Lung (tissue), 12 donors: ENCODE results near the gene DENND1B. TPM values are rescaled to one million over a fixed set of nuclear protein-coding genes. Genes with fewer than 3 reads are reported as not detected.

Experiments used
- ATAC-seq: fragments of 200-7000 bp; cut with Tn5 transposase; one replicate; pipeline ENCODE4 v1.9.1; 2020; ENCODE audit warnings: moderate number of reproducible peaks; ENCODE audit not compliant: insufficient read depth, low FRiP score
- DNase-seq, 3 donors: peaks; one replicate each; pipeline ENCODE4 v3.0.0-alpha.2; 2013 to 2017
- H3K27ac ChIP-seq, 2 donors: one replicate each; pipeline ENCODE4 v1.5.1; 2013; ENCODE audit warnings: mild to moderate bottlenecking in 2 of 2, moderate library complexity in 2 of 2, control low read depth in 1 of 2, inconsistent platforms in 1 of 2, low read depth in 1 of 2, low read length in 1 of 2
- H3K27me3 ChIP-seq, 3 donors: one replicate each; pipeline ENCODE4 v1.5.1; 2013; ENCODE audit warnings: low read length in 2 of 3; ENCODE audit not compliant: control insufficient read depth in 3 of 3, insufficient read depth in 3 of 3
- H3K36me3 ChIP-seq, 4 donors: one replicate each; pipeline ENCODE4 v1.5.1; 2013; ENCODE audit warnings: low read length in 4 of 4, mild to moderate bottlenecking in 1 of 4, moderate library complexity in 1 of 4; ENCODE audit not compliant: control insufficient read depth in 4 of 4, insufficient read depth in 4 of 4
- H3K4me1 ChIP-seq, 5 donors: one replicate each; pipeline ENCODE4 v1.5.1; 2013; ENCODE audit warnings: low read length in 5 of 5, mild to moderate bottlenecking in 2 of 5, moderate library complexity in 1 of 5; ENCODE audit not compliant: control insufficient read depth in 5 of 5, insufficient read depth in 5 of 5
- H3K4me3 ChIP-seq: one replicate; pipeline ENCODE4 v1.5.1; 2013; ENCODE audit warnings: mild to moderate bottlenecking, control low read depth, moderate library complexity
- H3K9ac ChIP-seq, 2 donors: one replicate each; pipeline ENCODE4 v1.5.1; 2013; ENCODE audit warnings: low read length in 2 of 2, control low read depth in 1 of 2; ENCODE audit not compliant: insufficient read depth in 1 of 2
- H3K9me3 ChIP-seq, 4 donors: one replicate each; pipeline ENCODE4 v1.5.1; 2013; ENCODE audit warnings: low read length in 3 of 4, mild to moderate bottlenecking in 1 of 4, moderate library complexity in 1 of 4; ENCODE audit not compliant: control insufficient read depth in 4 of 4, insufficient read depth in 3 of 4
- CTCF ChIP-seq: IDR thresholded peaks from 2 replicates; pipeline ENCODE4 v1.5.1; 2012; ENCODE audit warnings: mild to moderate bottlenecking; ENCODE audit errors: control extremely low read depth, extremely low read depth
- WGBS, 2 donors: extraction: QIAGEN DNeasy Blood & Tissue Kit; methylation state at CpG; one replicate each; pipeline ENCODE4 v1.1.7; 2013; 5-methylcytosine and 5-hydroxymethylcytosine counted together
- polyA plus RNA-seq, 2 donors: library from polyadenylated mRNA; stranded (reverse); fragments of 200-250 nt; gene quantifications; one replicate each; pipeline ENCODE4 v1.2.1, GENCODE V29; 2013
- total RNA-seq, 2 donors: library from RNA; depleted of rRNA in 1 of 2; stranded (reverse); fragments of >200 nt in 1 of 2; gene quantifications; one replicate each; pipeline ENCODE4 v1.2.1, GENCODE V29; 2014 to 2021
- donor health status: control.
- donor health status: control.
- donor health status: Bipolar disorder and iron deficiency.
- donor health status: healthy.
- donor health status: DM: yes; HTN: yes; CAD: no.

DENND1B gene
- total and polyA plus RNA-seq, 4 donors = 2.7 to 41.0 (median 10.1) TPM

- TF ChIP-seq CTCF = no peak
- no peak overlapping the region for H3K9ac ChIP-seq
- no peaks in the 10 kb centered on the region for H3K27me3 ChIP-seq
- H3K9me3 ChIP-seq = no peaks in the 10 kb centered on the region
- no peak for DNase-seq
- H3K4me1 ChIP-seq = peaks cover 0 to 4% (median 2%) of the 10 kb centered on the region in 5 donors
- no peak for ATAC-seq
- no peak overlapping the region for H3K27ac ChIP-seq
- no peak overlapping the region for H3K4me3 ChIP-seq
- peaks cover 0 to 1% (median 0%) of the 10 kb centered on the region in 4 donors for H3K36me3 ChIP-seq
Observed at GRCh38 chr1:197621761-197622160, 153.5 kb downstream of the DENND1B start.

- peaks cover 0 to 1% (median 0%) of the 10 kb centered on the region in 4 donors for H3K36me3 ChIP-seq
- ATAC-seq (no peak), DNase-seq (no peak)
- H3K27ac ChIP-seq = peak overlapping the region in 1 of 2 donors; percentile 22
- H3K9me3 ChIP-seq = no peaks in the 10 kb centered on the region
- no peak overlapping the region for H3K9ac ChIP-seq
- peaks cover 0 to 4% (median 2%) of the 10 kb centered on the region in 5 donors for H3K4me1 ChIP-seq
- no peak overlapping the region for H3K4me3 ChIP-seq
- H3K27me3 ChIP-seq = no peaks in the 10 kb centered on the region
- 55 to 78% methylated on average over 5 of the region's 5 CpGs for WGBS, 2 donors
- TF ChIP-seq CTCF = no peak
Observed at GRCh38 chr1:197620714-197621163, 154.5 kb downstream of the DENND1B start.

GRCh38 chr1:197619008-197619640 lies 156.2 kb downstream of the DENND1B start:
- Histone ChIP-seq H3K4me3 (no peak overlapping the region), H3K27ac (no peak overlapping the region), H3K9me3 (no peaks in the 10 kb centered on the region), H3K27me3 (no peaks in the 10 kb centered on the region), H3K36me3 (peaks cover 0 to 5% (median under 1%) of the 10 kb centered on the region in 4 donors), H3K4me1 (peaks cover 0 to 4% (median 2%) of the 10 kb centered on the region in 5 donors), H3K9ac (no peak overlapping the region)
- DNase-seq (peak in 2 of 3 donors; percentile 69 to 72), ATAC-seq (no peak)
- WGBS, 2 donors = 31 to 36% methylated on average over 2 of the region's 2 CpGs
- no peak for TF ChIP-seq CTCF
